Hepatocyte (in vitro differentiated cells): ENCODE measurements around the gene EYS. TPM values are rescaled to one million over a fixed set of nuclear protein-coding genes. Genes with fewer than 3 reads are reported as not detected.

ENCODE experiments used
- DNase-seq: peaks from one replicate; pipeline ENCODE4 v3.0.0-alpha.2; 2016; ENCODE audit warnings: low spot score
- H2AFZ ChIP-seq: fragments of 200-600 bp; sonication (generic); 2 replicates; pipeline ENCODE4 v1.6.0; 2016; ENCODE audit warnings: antibody characterized with exemption, mild to moderate bottlenecking
- H3K27ac ChIP-seq: fragments of 200-600 bp; sonication (generic); 2 replicates; pipeline ENCODE4 v1.5.1; 2016; ENCODE audit warnings: mild to moderate bottlenecking
- H3K27me3 ChIP-seq: fragments of 200-600 bp; sonication (generic); 2 replicates; pipeline ENCODE4 v1.6.1; 2016
- H3K36me3 ChIP-seq: fragments of 200-600 bp; sonication (generic); replicated peaks from 2 replicates; pipeline ENCODE4 v1.5.1; 2016; ENCODE audit warnings: low read depth; ENCODE audit not compliant: insufficient read depth
- H3K4me1 ChIP-seq: fragments of 200-600 bp; sonication (generic); 2 replicates; pipeline ENCODE4 v1.5.1; 2016; ENCODE audit warnings: mild to moderate bottlenecking, moderate library complexity; ENCODE audit not compliant: insufficient read depth
- H3K4me2 ChIP-seq: fragments of 200-600 bp; sonication (generic); 2 replicates; pipeline ENCODE4 v1.6.0; 2016
- H3K4me3 ChIP-seq: fragments of 200-600 bp; sonication (generic); 2 replicates; pipeline ENCODE4 v1.5.1; 2016; ENCODE audit warnings: mild to moderate bottlenecking
- H3K79me2 ChIP-seq: fragments of 200-600 bp; sonication (generic); 2 replicates; pipeline ENCODE4 v1.6.0; 2017; ENCODE audit warnings: mild to moderate bottlenecking
- H3K9me2 ChIP-seq: fragments of 200-600 bp; sonication (generic); replicated peaks from 2 replicates; pipeline ENCODE4 v1.6.0; 2017; ENCODE audit warnings: mild to moderate bottlenecking; ENCODE audit not compliant: insufficient read depth
- H3K9me3 ChIP-seq: fragments of 200-600 bp; sonication (generic); 2 replicates; pipeline ENCODE4 v1.5.1; 2016; ENCODE audit warnings: low read depth, mild to moderate bottlenecking
- H4K20me1 ChIP-seq: fragments of 200-600 bp; sonication (generic); 2 replicates; pipeline ENCODE4 v1.6.0; 2016; ENCODE audit warnings: mild to moderate bottlenecking; ENCODE audit not compliant: insufficient read depth, poor library complexity, severe bottlenecking
- CTCF ChIP-seq: fragments of 200-600 bp; sonication (generic); IDR thresholded peaks from 2 replicates; pipeline ENCODE4 v1.5.1; 2016; ENCODE audit warnings: antibody characterized with exemption, mild to moderate bottlenecking; ENCODE audit not compliant: poor library complexity
- EZH2 ChIP-seq: fragments of 200-600 bp; sonication (generic); IDR thresholded peaks from 2 replicates; pipeline ENCODE4 v1.6.1; 2016; ENCODE audit warnings: antibody characterized with exemption, mild to moderate bottlenecking, borderline replicate concordance
- EZH2phosphoT487 ChIP-seq: fragments of 200-600 bp; sonication (generic); IDR thresholded peaks from one replicate; pipeline ENCODE4 v1.6.1; 2018; ENCODE audit warnings: antibody characterized with exemption, mild to moderate bottlenecking, low read depth, moderate library complexity; ENCODE audit not compliant: unreplicated experiment, severe bottlenecking
- WGBS: methylation state at CpG from one replicate; pipeline ENCODE4 v1.1.6; 2016; ENCODE audit warnings: low lambda C conversion rate; ENCODE audit errors: missing lambda C conversion rate; 5-methylcytosine and 5-hydroxymethylcytosine counted together
- polyA plus RNA-seq: library from polyadenylated mRNA; unstranded; fragments of >200 nt; fragmentation: Nextera tagmentation; extraction: Ambion mirVana; gene quantifications from 2 replicates; pipeline ENCODE4 v1.2.1, GENCODE V29; 2016
- total RNA-seq: library from RNA; depleted of rRNA; stranded (reverse); fragments of >200 nt; gene quantifications from 2 replicates; pipeline ENCODE4 v1.2.3, GENCODE V29; 2014

EYS gene
- total and polyA plus RNA-seq, 2 experiments from 2014 or later = 0.57 to 0.68 TPM

- no peak overlapping the region for H3K27ac ChIP-seq
- no peak for TF ChIP-seq EZH2phosphoT487
- TF ChIP-seq CTCF = no peak
- TF ChIP-seq EZH2 = no peak
- no peaks in the 10 kb centered on the region for H3K9me2 ChIP-seq
- H3K9me3 ChIP-seq = no peaks in the 10 kb centered on the region
- no peak overlapping the region for H3K4me3 ChIP-seq
- no peak for DNase-seq
- H3K27me3 ChIP-seq = no peaks in the 10 kb centered on the region
- H3K4me2 ChIP-seq = no peak overlapping the region
- no peaks in the 10 kb centered on the region for H3K79me2 ChIP-seq
- H4K20me1 ChIP-seq = no peaks in the 10 kb centered on the region
- 79% methylated on average over 2 of the region's 2 CpGs for WGBS
- H2AFZ ChIP-seq = no peak overlapping the region
- H3K4me1 ChIP-seq = no peaks in the 10 kb centered on the region
- no peaks in the 10 kb centered on the region for H3K36me3 ChIP-seq
Measured at GRCh38 chr6:64155063-64155462, 1552.0 kb downstream of the EYS start.

DNA sequence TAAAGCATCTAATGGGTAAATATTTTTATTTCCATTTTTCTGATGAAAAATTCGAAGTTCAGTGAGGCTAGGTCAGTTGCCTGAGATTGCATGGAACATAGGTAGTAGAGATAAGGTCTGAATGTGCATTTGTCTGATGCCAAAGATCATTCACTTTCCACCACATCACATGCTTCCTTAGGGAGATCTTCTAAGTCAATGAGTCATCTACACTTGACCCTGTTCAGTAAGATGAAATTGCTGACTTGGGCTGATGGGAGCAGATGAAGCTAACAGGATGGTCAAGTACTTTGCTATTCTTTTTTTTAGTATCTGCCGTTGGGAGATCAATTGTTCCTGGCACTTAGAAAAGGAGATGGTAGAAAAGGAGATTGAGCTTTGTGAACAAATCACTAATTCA is 1560.2 kb downstream of the EYS start:
- Histone ChIP-seq H3K9me2 (no peaks in the 10 kb centered on the region), H3K4me2 (no peak overlapping the region), H3K4me1 (peaks cover 5% of the 10 kb centered on the region), H4K20me1 (no peaks in the 10 kb centered on the region), H3K36me3 (no peaks in the 10 kb centered on the region), H3K27me3 (no peaks in the 10 kb centered on the region), H3K9me3 (no peaks in the 10 kb centered on the region), H3K4me3 (no peak overlapping the region), H3K79me2 (no peaks in the 10 kb centered on the region), H3K27ac (no peak overlapping the region), H2AFZ (no peak overlapping the region)
- TF ChIP-seq EZH2phosphoT487 (no peak), CTCF (no peak), EZH2 (no peak)
- peak; percentile 8 for DNase-seq
- WGBS = 79% methylated on average over 2 of the region's 2 CpGs

- Histone ChIP-seq H3K4me2 (no peak overlapping the region), H3K79me2 (no peaks in the 10 kb centered on the region), H2AFZ (no peak overlapping the region), H3K36me3 (no peaks in the 10 kb centered on the region), H3K9me2 (no peaks in the 10 kb centered on the region), H3K4me1 (peaks cover 5% of the 10 kb centered on the region), H4K20me1 (no peaks in the 10 kb centered on the region), H3K27ac (no peak overlapping the region), H3K9me3 (no peaks in the 10 kb centered on the region), H3K27me3 (no peaks in the 10 kb centered on the region), H3K4me3 (no peak overlapping the region)
- DNase-seq = no peak
- TF ChIP-seq EZH2phosphoT487 (no peak), CTCF (no peak)
- 84% methylated on average over 1 of the region's 1 CpG for WGBS
Measured at GRCh38 chr6:64146094-64146493, 1560.9 kb downstream of the EYS start.

DNA sequence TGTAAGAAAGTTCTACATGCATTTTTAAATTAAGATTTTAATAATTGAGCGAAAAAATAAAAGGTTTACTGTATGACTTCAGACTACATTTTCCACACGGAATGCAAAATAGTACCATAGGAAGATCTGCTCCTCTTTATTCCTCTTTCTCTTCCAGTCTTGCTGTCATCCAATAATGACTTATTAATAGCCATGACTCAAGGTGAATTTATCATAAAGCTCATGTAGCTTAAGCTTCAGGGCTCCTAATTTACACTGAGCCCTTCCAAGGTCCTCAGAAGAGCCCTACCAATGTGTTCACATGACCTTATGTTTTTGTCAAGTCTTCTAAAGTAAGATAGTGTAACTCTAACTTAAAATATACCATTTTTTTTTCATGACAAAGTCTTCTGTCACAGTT is 1561.4 kb downstream of the EYS start:
- no peak for DNase-seq
- no peak for TF ChIP-seq EZH2phosphoT487
- no peak for TF ChIP-seq CTCF
- no peak for TF ChIP-seq EZH2
- H3K9me3 ChIP-seq = no peaks in the 10 kb centered on the region
- peaks cover 5% of the 10 kb centered on the region for H3K4me1 ChIP-seq
- no peaks in the 10 kb centered on the region for H3K9me2 ChIP-seq
- H4K20me1 ChIP-seq = no peaks in the 10 kb centered on the region
- no peak overlapping the region for H3K4me3 ChIP-seq
- H3K27me3 ChIP-seq = no peaks in the 10 kb centered on the region
- no peaks in the 10 kb centered on the region for H3K36me3 ChIP-seq
- no peak overlapping the region for H3K4me2 ChIP-seq
- H2AFZ ChIP-seq = no peak overlapping the region
- whole genome bisulfite sequencing = 86% methylated on average over 2 of the region's 2 CpGs
- H3K27ac ChIP-seq = no peak overlapping the region
- H3K79me2 ChIP-seq = no peaks in the 10 kb centered on the region
